GM12875 (cell line): Measurements from ENCODE around the gene KEL.
A peak's percentile ranks its signal among the peaks of the same experiment; 100 is the strongest.

ENCODE experiments used
- H3K4me3 ChIP-seq: one replicate; pipeline ENCODE4 v1.5.1; 2011; ENCODE audit warnings: low read depth, low read length, control low read depth
- CTCF ChIP-seq: IDR thresholded peaks from 2 replicates; pipeline ENCODE4 v1.5.1; 2011; ENCODE audit warnings: low read depth, mild to moderate bottlenecking, control low read depth, inconsistent platforms, low read length, moderate library complexity, borderline replicate concordance; ENCODE audit not compliant: insufficient read depth

KEL gene

GRCh38 chr7:142927949-142928348 is 34.2 kb downstream of the KEL start:
- no peak for TF ChIP-seq CTCF
- no peak overlapping the region for H3K4me3 ChIP-seq

GRCh38 chr7:142927085-142927745 is 34.9 kb downstream of the KEL start:
- no peak for TF ChIP-seq CTCF
- H3K4me3 ChIP-seq, result no peak overlapping the region

- TF ChIP-seq CTCF, result peak; percentile 37; the same call in 1 of the 2 replicates
- no peak overlapping the region for H3K4me3 ChIP-seq
Observed at GRCh38 chr7:142925413-142925812, 36.8 kb downstream of the KEL start.

- no peak for TF ChIP-seq CTCF
- no peak overlapping the region for H3K4me3 ChIP-seq
Observed at GRCh38 chr7:142923391-142923790, 38.8 kb downstream of the KEL start.

- TF ChIP-seq CTCF, result no peak
- no peak overlapping the region for H3K4me3 ChIP-seq
Observed at GRCh38 chr7:142919656-142920055, 42.5 kb downstream of the KEL start.

DNA sequence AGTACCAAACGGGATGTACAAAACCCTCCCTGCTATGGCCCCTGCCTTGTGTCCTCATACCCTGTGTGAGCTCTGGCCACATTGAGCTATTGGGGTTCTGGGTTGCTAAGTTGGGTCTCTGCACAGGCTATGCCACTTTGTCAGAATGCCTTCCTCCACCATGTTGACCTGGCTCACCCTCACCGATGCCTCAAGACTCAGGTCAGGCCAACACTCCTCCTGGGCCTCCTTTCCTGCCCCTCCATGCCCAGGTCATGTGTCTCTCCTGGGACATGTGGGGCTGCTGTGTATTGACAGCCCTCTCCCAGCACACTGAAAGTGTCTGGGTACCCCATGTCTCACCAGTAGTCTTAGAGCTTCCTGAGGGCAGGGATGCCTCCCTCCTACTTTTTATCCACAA is 43.3 kb downstream of the KEL start:
- no peak overlapping the region for H3K4me3 ChIP-seq
- TF ChIP-seq CTCF, result no peak

DNA sequence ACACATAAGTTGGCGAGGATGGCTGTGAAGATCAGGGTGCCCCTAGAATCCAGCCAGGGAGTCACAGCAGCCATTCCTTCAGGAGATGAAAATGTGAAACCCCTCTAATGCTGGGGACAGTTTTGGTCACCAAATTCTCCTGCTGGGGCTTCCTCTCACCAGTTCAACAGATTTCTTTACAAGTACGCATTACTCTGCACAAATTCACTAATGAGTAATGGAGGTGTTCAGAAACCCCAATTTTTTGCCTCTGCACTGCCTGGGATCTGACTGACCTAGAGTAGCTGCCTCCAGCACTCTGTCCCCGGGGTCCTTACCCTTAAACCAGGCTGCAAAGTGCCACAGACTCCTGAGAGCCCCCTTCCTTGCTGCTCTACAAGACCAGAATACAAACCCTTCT is 44.7 kb downstream of the KEL start:
- no peak for TF ChIP-seq CTCF
- H3K4me3 ChIP-seq, result no peak overlapping the region
